RWPE1 (cell line): ENCODE results near the gene NTM.

Experiments
- CTCF ChIA-PET: fragments of 350-600 bp; sonication (Branson Sonifier 250); formaldehyde crosslinking; extraction: SDS; loops from one replicate; lab custom pipeline; 2021; lab: Yijun Ruan, JAX
- POLR2A ChIA-PET: fragments of 400-600 bp; formaldehyde crosslinking; extraction: SDS; loops from one replicate; lab custom pipeline; 2020; ENCODE audit warnings: antibody characterized with exemption; ENCODE audit not compliant: low non-redundant PET; lab: Yijun Ruan, JAX
- DNase-seq: peaks from one replicate; pipeline ENCODE4 v3.0.0; 2012; ENCODE audit warnings: low spot score
- H3K27ac ChIP-seq: fragments of 450-650 bp; 2 replicates; pipeline ENCODE4 v1.5.1; 2017
- TF ChIP-seq, protein P1 (sequence below): fragments of 450-650 bp; conservative IDR thresholded peaks from 2 replicates; pipeline ENCODE4 v1.5.1; 2017; ENCODE audit warnings: low read depth, mild to moderate bottlenecking

The NTM gene

DNA sequence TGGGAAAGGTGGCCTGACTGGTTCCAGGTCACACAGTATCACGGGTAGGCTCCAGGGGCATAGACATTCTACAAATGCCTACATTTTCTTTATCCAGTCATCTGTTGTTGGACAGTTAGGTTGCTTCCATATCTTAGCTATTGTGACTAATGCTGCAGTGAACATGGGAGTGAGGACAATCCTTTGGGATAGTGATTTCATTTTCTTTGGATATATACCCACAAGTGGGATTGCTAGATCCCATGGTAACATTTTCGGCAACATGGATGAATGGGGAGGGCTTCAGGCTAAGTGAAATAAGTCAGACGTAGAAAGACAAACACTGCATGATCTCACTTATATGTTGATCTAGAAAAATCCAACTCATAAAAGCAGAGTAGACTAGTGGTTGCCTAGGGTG, 744.3 kb downstream of the NTM start:
- DNase-seq, result no peak
- H3K27ac ChIP-seq, result no peak overlapping the region
- ChIA-PET POLR2A (no interaction called here), CTCF (interaction anchor here (0.6 kb wide), 1 partner anchor 367 kb away, joined by 3 read pairs; no protein-coding TSS in a partner anchor)
- TF ChIP-seq, protein P1, sequence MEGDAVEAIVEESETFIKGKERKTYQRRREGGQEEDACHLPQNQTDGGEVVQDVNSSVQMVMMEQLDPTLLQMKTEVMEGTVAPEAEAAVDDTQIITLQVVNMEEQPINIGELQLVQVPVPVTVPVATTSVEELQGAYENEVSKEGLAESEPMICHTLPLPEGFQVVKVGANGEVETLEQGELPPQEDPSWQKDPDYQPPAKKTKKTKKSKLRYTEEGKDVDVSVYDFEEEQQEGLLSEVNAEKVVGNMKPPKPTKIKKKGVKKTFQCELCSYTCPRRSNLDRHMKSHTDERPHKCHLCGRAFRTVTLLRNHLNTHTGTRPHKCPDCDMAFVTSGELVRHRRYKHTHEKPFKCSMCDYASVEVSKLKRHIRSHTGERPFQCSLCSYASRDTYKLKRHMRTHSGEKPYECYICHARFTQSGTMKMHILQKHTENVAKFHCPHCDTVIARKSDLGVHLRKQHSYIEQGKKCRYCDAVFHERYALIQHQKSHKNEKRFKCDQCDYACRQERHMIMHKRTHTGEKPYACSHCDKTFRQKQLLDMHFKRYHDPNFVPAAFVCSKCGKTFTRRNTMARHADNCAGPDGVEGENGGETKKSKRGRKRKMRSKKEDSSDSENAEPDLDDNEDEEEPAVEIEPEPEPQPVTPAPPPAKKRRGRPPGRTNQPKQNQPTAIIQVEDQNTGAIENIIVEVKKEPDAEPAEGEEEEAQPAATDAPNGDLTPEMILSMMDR, result no peak

DNA sequence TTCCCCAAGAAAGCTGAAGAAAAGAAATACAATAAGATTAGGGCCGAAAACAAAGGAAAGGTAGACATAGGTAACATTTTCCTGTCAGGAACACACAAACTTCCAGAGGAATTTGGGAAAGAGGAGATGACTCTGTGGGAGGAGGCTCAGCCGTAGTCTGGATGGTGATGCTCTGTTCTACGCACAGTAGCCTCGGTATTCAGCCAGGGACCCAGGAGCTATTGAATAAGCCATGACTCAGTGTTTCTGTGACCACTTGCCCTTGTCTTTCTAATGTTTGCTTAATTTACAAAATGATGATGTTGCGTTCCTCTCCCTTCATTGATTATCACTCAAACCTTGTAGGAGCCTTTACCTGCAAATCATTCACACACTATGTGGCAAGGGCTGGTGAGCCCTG, 745.0 kb downstream of the NTM start:
- ChIA-PET POLR2A (no interaction called here), CTCF (no interaction called here)
- TF ChIP-seq, protein P1, result no peak
- H3K27ac ChIP-seq, result no peak overlapping the region
- no peak for DNase-seq

DNA sequence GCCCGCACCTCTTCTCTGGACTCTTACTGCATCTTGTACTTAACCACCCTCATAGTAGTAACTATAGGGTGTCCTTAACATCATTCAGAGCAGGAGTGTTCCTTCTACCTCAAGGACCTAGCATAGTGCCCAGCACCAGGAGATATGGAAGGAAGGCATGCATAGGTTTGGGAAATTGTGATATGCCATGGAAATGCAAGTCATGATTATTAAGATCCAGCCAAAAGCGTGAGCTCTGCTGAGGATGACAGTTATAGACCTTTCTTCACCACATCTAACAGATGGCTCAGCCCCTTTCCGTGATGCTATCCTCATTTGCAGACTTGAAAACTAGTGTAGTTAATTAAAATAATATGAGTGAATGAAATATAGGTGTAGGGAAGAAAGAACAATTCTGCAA, 746.1 kb downstream of the NTM start:
- TF ChIP-seq, protein P1, result no peak
- POLR2A ChIA-PET, result no interaction called here
- DNase-seq, result no peak
- no peak overlapping the region for H3K27ac ChIP-seq
- CTCF ChIA-PET, result no interaction called here

DNA sequence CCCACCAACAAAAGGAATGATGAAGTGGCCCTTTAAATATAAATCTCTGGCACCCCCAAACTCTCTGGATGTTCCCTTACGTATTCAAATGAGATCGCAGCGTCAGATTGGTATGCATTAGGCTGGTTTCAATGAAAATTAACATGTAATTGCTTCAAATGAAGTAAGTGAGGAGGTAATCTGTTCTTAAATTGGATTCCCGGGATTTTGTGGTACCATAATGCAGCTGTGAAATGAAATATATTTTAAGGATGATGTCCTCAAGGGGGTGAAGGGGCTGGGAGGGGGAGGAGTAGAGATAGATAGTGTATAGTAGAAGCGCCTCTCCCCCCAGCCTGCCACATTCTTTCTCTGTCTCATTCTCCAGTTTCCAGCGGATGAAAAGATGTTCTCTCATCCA, 748.2 kb downstream of the NTM start:
- TF ChIP-seq, protein P1, result no peak
- POLR2A ChIA-PET, result no interaction called here
- H3K27ac ChIP-seq, result no peak overlapping the region
- DNase-seq, result no peak
- CTCF ChIA-PET, result interaction anchor here (0.6 kb wide), 1 partner anchor 14 kb away, joined by 4 read pairs; no protein-coding TSS in a partner anchor

DNA sequence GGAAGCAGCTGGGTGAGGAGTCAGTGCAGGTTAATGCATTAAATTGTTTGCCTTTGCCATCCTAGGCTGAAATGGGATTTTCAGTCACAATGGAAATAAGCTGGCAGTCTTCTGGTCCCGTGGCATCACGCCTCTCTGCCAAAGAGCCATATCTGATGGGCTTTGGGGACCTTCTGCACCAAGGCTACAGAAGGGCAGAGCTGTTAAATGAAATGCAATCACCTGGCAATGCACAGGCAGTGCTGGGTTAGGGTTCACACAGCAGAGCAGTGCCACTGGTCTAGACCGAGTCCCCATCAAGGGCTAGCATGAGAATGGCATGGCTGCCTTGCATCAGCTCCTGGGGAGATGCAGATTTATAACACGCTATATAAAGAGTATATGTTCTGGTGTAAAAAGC, 749.2 kb downstream of the NTM start:
- no peak for DNase-seq
- POLR2A ChIA-PET, result no interaction called here
- no peak overlapping the region for H3K27ac ChIP-seq
- CTCF ChIA-PET, result no interaction called here
- TF ChIP-seq, protein P1, result no peak

DNA sequence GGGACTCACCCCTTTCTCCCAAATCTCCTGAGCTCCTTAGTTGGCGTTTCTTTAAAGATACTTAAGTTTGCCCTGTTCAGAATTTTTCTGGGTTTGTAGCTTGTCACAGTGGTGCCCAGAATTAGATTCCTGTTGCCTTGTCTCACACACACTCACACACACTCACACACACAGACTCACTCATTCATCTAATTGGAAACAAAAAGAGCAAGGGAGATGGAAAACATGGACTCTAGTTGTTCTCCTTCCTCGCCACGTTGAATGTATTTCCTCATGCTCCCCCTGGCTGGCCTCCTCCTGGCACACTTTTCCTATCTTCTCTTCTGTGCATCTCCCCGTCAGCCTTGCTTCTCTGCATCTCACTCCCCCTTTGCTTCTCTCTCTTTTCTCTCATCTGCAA, 752.3 kb downstream of the NTM start:
- no peak for DNase-seq
- no peak overlapping the region for H3K27ac ChIP-seq
- ChIA-PET POLR2A (no interaction called here), CTCF (no interaction called here)
- TF ChIP-seq, protein P1, result no peak

DNA sequence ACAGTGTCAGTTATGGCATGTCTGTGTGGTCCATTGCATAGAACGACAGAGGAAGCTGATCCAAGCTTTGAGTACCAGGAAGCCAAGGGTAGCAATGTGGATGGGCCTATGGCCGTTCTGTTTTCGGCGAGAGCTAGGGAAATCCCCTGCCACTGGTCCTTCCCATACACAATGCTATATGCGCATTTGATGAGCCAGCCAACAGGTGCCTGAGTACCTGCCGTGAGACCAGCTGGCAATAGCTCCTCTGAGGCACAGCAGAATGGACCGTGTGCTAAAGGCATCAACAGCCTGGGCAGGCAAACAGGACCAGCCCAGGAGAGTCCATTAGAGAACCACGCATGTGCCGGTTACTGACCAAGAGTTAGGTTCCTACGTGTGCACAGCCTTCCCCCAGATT, 753.0 kb downstream of the NTM start:
- DNase-seq, result no peak
- no peak overlapping the region for H3K27ac ChIP-seq
- CTCF ChIA-PET, result no interaction called here
- TF ChIP-seq, protein P1, result no peak
- POLR2A ChIA-PET, result no interaction called here
